ENCODE data around the gene NKIRAS2. TPM values are rescaled to one million over a fixed set of nuclear protein-coding genes. Genes with fewer than 3 reads are reported as not detected.

Gene NKIRAS2
- total RNA-seq, 1 experiment from 2014 or later, result 22.4 TPM

GRCh38 chr17:42016411-42016831 is 3.5 kb upstream of the NKIRAS2 start:
- Histone ChIP-seq H3K27ac (ENCODE audit: low read length) (peak overlapping the region; percentile 94), H3K27me3 (ENCODE audit: control insufficient read depth, insufficient read depth, low read length) (no peaks in the 10 kb centered on the region), H3K9me3 (ENCODE audit: control insufficient read depth, insufficient read depth, low read depth, low read length) (no peaks in the 10 kb centered on the region), H3K4me1 (ENCODE audit: control insufficient read depth, insufficient read depth, low read length) (peaks cover 9% of the 10 kb centered on the region), H3K36me3 (ENCODE audit: control insufficient read depth, insufficient read depth, low read length) (peaks cover 8% of the 10 kb centered on the region; the same call in 1 of the 2 replicates), H3K4me3 (ENCODE audit: low read depth in 2 of 2, low read length in 2 of 2) (peak overlapping the region; percentile 90 to 93)
- no peak for ATAC-seq
- ChIA-PET CTCF (no interaction called here), POLR2A (no interaction called here)
- in situ Hi-C loops (cut with HindIII; ENCODE audit: low pct_unique_long_range_greater_than_20kb, low sequenced_read_pairs), result no loop called here
- DNase-seq (ENCODE audit: low read depth, low spot score), result no peak
- intact Hi-C loops (cut with micrococcal nuclease; ENCODE audit: unreplicated experiment), result no loop called here
- no TSS peak for BruUV-seq (replicated peaks)
- TF ChIP-seq POLR2AphosphoS5 (IDR thresholded peaks at IDR 0.05; ENCODE audit: low read depth, low read length) (no peak), SIN3A (IDR thresholded peaks at IDR 0.05; ENCODE audit: borderline replicate concordance, insufficient read depth, low read depth, low read length) (no peak), TCF7L2 (IDR thresholded peaks at IDR 0.05; ENCODE audit: low read depth, low read length) (no peak)
- TF ChIP-seq, protein P1, sequence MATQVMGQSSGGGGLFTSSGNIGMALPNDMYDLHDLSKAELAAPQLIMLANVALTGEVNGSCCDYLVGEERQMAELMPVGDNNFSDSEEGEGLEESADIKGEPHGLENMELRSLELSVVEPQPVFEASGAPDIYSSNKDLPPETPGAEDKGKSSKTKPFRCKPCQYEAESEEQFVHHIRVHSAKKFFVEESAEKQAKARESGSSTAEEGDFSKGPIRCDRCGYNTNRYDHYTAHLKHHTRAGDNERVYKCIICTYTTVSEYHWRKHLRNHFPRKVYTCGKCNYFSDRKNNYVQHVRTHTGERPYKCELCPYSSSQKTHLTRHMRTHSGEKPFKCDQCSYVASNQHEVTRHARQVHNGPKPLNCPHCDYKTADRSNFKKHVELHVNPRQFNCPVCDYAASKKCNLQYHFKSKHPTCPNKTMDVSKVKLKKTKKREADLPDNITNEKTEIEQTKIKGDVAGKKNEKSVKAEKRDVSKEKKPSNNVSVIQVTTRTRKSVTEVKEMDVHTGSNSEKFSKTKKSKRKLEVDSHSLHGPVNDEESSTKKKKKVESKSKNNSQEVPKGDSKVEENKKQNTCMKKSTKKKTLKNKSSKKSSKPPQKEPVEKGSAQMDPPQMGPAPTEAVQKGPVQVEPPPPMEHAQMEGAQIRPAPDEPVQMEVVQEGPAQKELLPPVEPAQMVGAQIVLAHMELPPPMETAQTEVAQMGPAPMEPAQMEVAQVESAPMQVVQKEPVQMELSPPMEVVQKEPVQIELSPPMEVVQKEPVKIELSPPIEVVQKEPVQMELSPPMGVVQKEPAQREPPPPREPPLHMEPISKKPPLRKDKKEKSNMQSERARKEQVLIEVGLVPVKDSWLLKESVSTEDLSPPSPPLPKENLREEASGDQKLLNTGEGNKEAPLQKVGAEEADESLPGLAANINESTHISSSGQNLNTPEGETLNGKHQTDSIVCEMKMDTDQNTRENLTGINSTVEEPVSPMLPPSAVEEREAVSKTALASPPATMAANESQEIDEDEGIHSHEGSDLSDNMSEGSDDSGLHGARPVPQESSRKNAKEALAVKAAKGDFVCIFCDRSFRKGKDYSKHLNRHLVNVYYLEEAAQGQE (IDR thresholded peaks at IDR 0.05; ENCODE audit: insufficient read depth in 1 of 2, low read depth in 2 of 2, low read length in 1 of 2), result no peak
- TF ChIP-seq, protein P2, sequence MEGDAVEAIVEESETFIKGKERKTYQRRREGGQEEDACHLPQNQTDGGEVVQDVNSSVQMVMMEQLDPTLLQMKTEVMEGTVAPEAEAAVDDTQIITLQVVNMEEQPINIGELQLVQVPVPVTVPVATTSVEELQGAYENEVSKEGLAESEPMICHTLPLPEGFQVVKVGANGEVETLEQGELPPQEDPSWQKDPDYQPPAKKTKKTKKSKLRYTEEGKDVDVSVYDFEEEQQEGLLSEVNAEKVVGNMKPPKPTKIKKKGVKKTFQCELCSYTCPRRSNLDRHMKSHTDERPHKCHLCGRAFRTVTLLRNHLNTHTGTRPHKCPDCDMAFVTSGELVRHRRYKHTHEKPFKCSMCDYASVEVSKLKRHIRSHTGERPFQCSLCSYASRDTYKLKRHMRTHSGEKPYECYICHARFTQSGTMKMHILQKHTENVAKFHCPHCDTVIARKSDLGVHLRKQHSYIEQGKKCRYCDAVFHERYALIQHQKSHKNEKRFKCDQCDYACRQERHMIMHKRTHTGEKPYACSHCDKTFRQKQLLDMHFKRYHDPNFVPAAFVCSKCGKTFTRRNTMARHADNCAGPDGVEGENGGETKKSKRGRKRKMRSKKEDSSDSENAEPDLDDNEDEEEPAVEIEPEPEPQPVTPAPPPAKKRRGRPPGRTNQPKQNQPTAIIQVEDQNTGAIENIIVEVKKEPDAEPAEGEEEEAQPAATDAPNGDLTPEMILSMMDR (IDR thresholded peaks at IDR 0.05), result no peak

- peak within 1 kb of the TSS; percentile 94 for H3K27ac ChIP-seq (ENCODE audit: low read length)
- TF ChIP-seq, protein P2 (IDR thresholded peaks at IDR 0.05), result no peak
- TF ChIP-seq POLR2AphosphoS5 (IDR thresholded peaks at IDR 0.05; ENCODE audit: low read depth, low read length) (peak; percentile 46), TCF7L2 (IDR thresholded peaks at IDR 0.05; ENCODE audit: low read depth, low read length) (peak; percentile 69), SIN3A (IDR thresholded peaks at IDR 0.05; ENCODE audit: borderline replicate concordance, insufficient read depth, low read depth, low read length) (peak; percentile 40; the same call in 1 of the 2 replicates)
- TF ChIP-seq, protein P1 (IDR thresholded peaks at IDR 0.05; ENCODE audit: insufficient read depth in 1 of 2, low read depth in 2 of 2, low read length in 1 of 2), result no peak; a peak in 1 of 4 replicates
- H3K4me3 ChIP-seq (ENCODE audit: low read depth in 2 of 2, low read length in 2 of 2), result peak within 1 kb of the TSS; percentile 90 to 93
- intact Hi-C loops (cut with micrococcal nuclease; ENCODE audit: unreplicated experiment), result no loop called here
- BruUV-seq (replicated peaks), result TSS peak; percentile 85
- DNase-seq (ENCODE audit: low read depth, low spot score) (peak; percentile 35), ATAC-seq (peak; percentile 95)
- in situ Hi-C loops (cut with HindIII; ENCODE audit: low pct_unique_long_range_greater_than_20kb, low sequenced_read_pairs), result no loop called here
- no peaks in the 10 kb centered on the region for H3K9me3 ChIP-seq (ENCODE audit: control insufficient read depth, insufficient read depth, low read depth, low read length)
- CTCF ChIA-PET, result no interaction called here
- H3K4me1 ChIP-seq (ENCODE audit: control insufficient read depth, insufficient read depth, low read length), result peaks cover 7% of the 10 kb centered on the region; the same call in 1 of the 2 replicates
- no peaks in the 10 kb centered on the region for H3K27me3 ChIP-seq (ENCODE audit: control insufficient read depth, insufficient read depth, low read length)
- POLR2A ChIA-PET, result interaction anchor here (0.6 kb wide), 1 partner anchor 47 kb away, joined by 13 read pairs; no protein-coding TSS in a partner anchor
- H3K36me3 ChIP-seq (ENCODE audit: control insufficient read depth, insufficient read depth, low read length), result peaks cover 8% of the 10 kb centered on the region; the same call in 1 of the 2 replicates
Observed at GRCh38 chr17:42016941-42017865, 2.7 kb upstream of the NKIRAS2 start, which contains the start of gene DNAJC7. Gene DNAJC7 (minus strand): TSS chr17:42017439. CDS start chr17:42017416, 23 bp downstream.
